BLaER1 treated with 17β-estradiol and CSF1 and Interleukin-3, amounts not matched to agents 10 nM and 100 nM (cell line): Measurements from ENCODE around the gene CAV1.

Experiments
- H3K27ac ChIP-seq, 11 experiments: shearing (Covaris generic); formaldehyde crosslinking; 2 replicates each; pipeline ENCODE4 v1.8.1; 2022
- H3K27me3 ChIP-seq, 11 experiments: shearing (Covaris generic); formaldehyde crosslinking; 2 replicates each; pipeline ENCODE4 v1.8.1; 2022
- H3K36me3 ChIP-seq, 11 experiments: shearing (Covaris generic); formaldehyde crosslinking; 2 replicates each; pipeline ENCODE4 v1.8.1; 2022
- H3K4me1 ChIP-seq, 10 experiments: shearing (Covaris generic); formaldehyde crosslinking; 2 replicates each; pipeline ENCODE4 v1.8.1; 2022
- H3K4me2 ChIP-seq, 11 experiments: shearing (Covaris generic); formaldehyde crosslinking; 2 replicates each; pipeline ENCODE4 v1.8.1; 2022
- H3K4me3 ChIP-seq, 10 experiments: shearing (Covaris generic); formaldehyde crosslinking; 2 replicates each; pipeline ENCODE4 v1.8.1; 2022
- H3K9ac ChIP-seq, 11 experiments: shearing (Covaris generic); formaldehyde crosslinking; 2 replicates each; pipeline ENCODE4 v1.8.1; 2022
- H3K9me3 ChIP-seq, 11 experiments: shearing (Covaris generic); formaldehyde crosslinking; replicated peaks in 1 of 11; 2 replicates each; pipeline ENCODE4 v1.8.1; 2022
- H4K20me1 ChIP-seq, 11 experiments: shearing (Covaris generic); formaldehyde crosslinking; 2 replicates each; pipeline ENCODE4 v1.8.1; 2022
- Cebpa-rat ChIP-seq, 11 experiments: shearing (Covaris generic); IDR thresholded peaks; 2 replicates each; pipeline ENCODE4 v1.8.1; 2022

CAV1 gene

GRCh38 chr7:116525913-116526861 lies 1.4 kb downstream of the CAV1 start:
- Histone ChIP-seq H3K4me2 (peak overlapping the region; percentile 87 to 98 (median 97)), H3K4me1 (peaks cover 21 to 27% (median 22%) of the 10 kb centered on the region in 10 experiments; a peak in 19 of 20 replicates), H4K20me1 (peaks cover 0 to 13% (median 0%) of the 10 kb centered on the region in 11 experiments; a peak in 6 of 22 replicates), H3K27me3 (peaks cover 46 to 66% (median 58%) of the 10 kb centered on the region in 11 experiments), H3K9ac (peak overlapping the region in 10 of 11 experiments; percentile 35 to 68 (median 56); a peak in 17 of 22 replicates), H3K4me3 (peak overlapping the region; percentile 54 to 76 (median 64)), H3K36me3 (no peaks in the 10 kb centered on the region), H3K9me3 (no peaks in the 10 kb centered on the region; a peak in 1 of 22 replicates), H3K27ac (no peak overlapping the region)
- TF ChIP-seq Cebpa-rat (IDR thresholded peaks at IDR 0.05) = no peak

GRCh38 chr7:116526897-116527296 lies 2.1 kb downstream of the CAV1 start:
- Histone ChIP-seq H3K4me3 (peak overlapping the region in 8 of 10 experiments; percentile 56 to 76 (median 64); a peak in 8 of 20 replicates), H3K36me3 (no peaks in the 10 kb centered on the region), H3K9ac (peak overlapping the region in 1 of 11 experiments; percentile 45; a peak in 1 of 22 replicates), H3K4me2 (peak overlapping the region; percentile 87 to 98 (median 97); a peak in 21 of 22 replicates), H3K9me3 (no peaks in the 10 kb centered on the region; a peak in 1 of 22 replicates), H4K20me1 (peaks cover 0 to 13% (median 0%) of the 10 kb centered on the region in 11 experiments; a peak in 6 of 22 replicates), H3K27me3 (peaks cover 46 to 65% (median 57%) of the 10 kb centered on the region in 11 experiments), H3K27ac (no peak overlapping the region), H3K4me1 (peaks cover 21 to 27% (median 22%) of the 10 kb centered on the region in 10 experiments; a peak in 19 of 20 replicates)
- TF ChIP-seq Cebpa-rat (IDR thresholded peaks at IDR 0.05) = no peak

- Histone ChIP-seq H3K9ac (no peak overlapping the region), H3K4me1 (peaks cover 21 to 27% (median 22%) of the 10 kb centered on the region in 10 experiments; a peak in 19 of 20 replicates), H3K4me3 (no peak overlapping the region), H3K36me3 (no peaks in the 10 kb centered on the region), H3K27me3 (peaks cover 46 to 59% (median 57%) of the 10 kb centered on the region in 11 experiments), H3K9me3 (no peaks in the 10 kb centered on the region; a peak in 1 of 22 replicates), H3K27ac (no peak overlapping the region), H4K20me1 (peaks cover 0 to 13% (median 0%) of the 10 kb centered on the region in 11 experiments; a peak in 6 of 22 replicates), H3K4me2 (peak overlapping the region in 1 of 11 experiments; percentile 24; a peak in 1 of 22 replicates)
- TF ChIP-seq Cebpa-rat (IDR thresholded peaks at IDR 0.05) = no peak
Observed at GRCh38 chr7:116527521-116527920, 2.7 kb downstream of the CAV1 start.

- peaks cover 21 to 27% (median 22%) of the 10 kb centered on the region in 10 experiments; a peak in 19 of 20 replicates for H3K4me1 ChIP-seq
- TF ChIP-seq Cebpa-rat (IDR thresholded peaks at IDR 0.05) = no peak
- H3K36me3 ChIP-seq = no peaks in the 10 kb centered on the region
- peaks cover 44 to 54% (median 50%) of the 10 kb centered on the region in 11 experiments for H3K27me3 ChIP-seq
- no peak overlapping the region for H3K9ac ChIP-seq
- H3K27ac ChIP-seq = no peak overlapping the region
- peak overlapping the region in 5 of 11 experiments; percentile 0 to 37 (median 20); a peak in 4 of 22 replicates for H3K4me2 ChIP-seq
- H3K9me3 ChIP-seq = no peaks in the 10 kb centered on the region; a peak in 1 of 22 replicates
- H4K20me1 ChIP-seq = peaks cover 0 to 13% (median 0%) of the 10 kb centered on the region in 11 experiments; a peak in 6 of 22 replicates
- H3K4me3 ChIP-seq = no peak overlapping the region
Observed at GRCh38 chr7:116528008-116528789, 3.4 kb downstream of the CAV1 start.

GRCh38 chr7:116529250-116529649 lies 4.4 kb downstream of the CAV1 start:
- Histone ChIP-seq H3K4me1 (peaks cover 21 to 27% (median 22%) of the 10 kb centered on the region in 10 experiments; a peak in 19 of 20 replicates), H3K27ac (no peak overlapping the region), H3K4me3 (no peak overlapping the region), H3K27me3 (peaks cover 33 to 43% (median 39%) of the 10 kb centered on the region in 11 experiments), H4K20me1 (peaks cover 0 to 13% (median 0%) of the 10 kb centered on the region in 11 experiments; a peak in 6 of 22 replicates), H3K9ac (no peak overlapping the region), H3K4me2 (no peak overlapping the region), H3K36me3 (no peaks in the 10 kb centered on the region), H3K9me3 (no peaks in the 10 kb centered on the region)
- TF ChIP-seq Cebpa-rat (IDR thresholded peaks at IDR 0.05) = no peak

GRCh38 chr7:116530107-116530820 lies 5.4 kb downstream of the CAV1 start:
- peak overlapping the region in 1 of 11 experiments; percentile 33; a peak in 1 of 22 replicates for H3K4me2 ChIP-seq
- H4K20me1 ChIP-seq = peaks cover 0 to 6% (median 0%) of the 10 kb centered on the region in 11 experiments; a peak in 6 of 22 replicates
- H3K9me3 ChIP-seq = no peaks in the 10 kb centered on the region
- peaks cover 13 to 20% (median 14%) of the 10 kb centered on the region in 10 experiments; a peak in 19 of 20 replicates for H3K4me1 ChIP-seq
- H3K36me3 ChIP-seq = no peaks in the 10 kb centered on the region
- no peak overlapping the region for H3K9ac ChIP-seq
- no peak overlapping the region for H3K27ac ChIP-seq
- H3K4me3 ChIP-seq = no peak overlapping the region
- no peak for TF ChIP-seq Cebpa-rat (IDR thresholded peaks at IDR 0.05)
- H3K27me3 ChIP-seq = peaks cover 23 to 33% (median 29%) of the 10 kb centered on the region in 11 experiments

GRCh38 chr7:116532102-116532688 lies 7.4 kb downstream of the CAV1 start:
- H3K36me3 ChIP-seq = no peaks in the 10 kb centered on the region
- no peak overlapping the region for H3K4me2 ChIP-seq
- no peak overlapping the region for H3K4me3 ChIP-seq
- no peaks in the 10 kb centered on the region; a peak in 1 of 22 replicates for H3K9me3 ChIP-seq
- H3K27me3 ChIP-seq = peaks cover 4 to 14% (median 10%) of the 10 kb centered on the region in 11 experiments
- H3K4me1 ChIP-seq = peaks cover 0 to 9% (median 0%) of the 10 kb centered on the region in 10 experiments; a peak in 2 of 20 replicates
- H4K20me1 ChIP-seq = no peaks in the 10 kb centered on the region; a peak in 1 of 22 replicates
- no peak overlapping the region for H3K27ac ChIP-seq
- TF ChIP-seq Cebpa-rat (IDR thresholded peaks at IDR 0.05) = no peak
- no peak overlapping the region for H3K9ac ChIP-seq
